IMR-90 (cell line): ENCODE measurements around the gene CPSF2. TPM values are rescaled to one million over a fixed set of nuclear protein-coding genes. Genes with fewer than 3 reads are reported as not detected.

Source experiments
- ATAC-seq: fragments of 200-7000 bp; cut with Tn5 transposase; 2 replicates; pipeline ENCODE4 v1.9.1; 2020; ENCODE audit warnings: low read depth, mild to moderate bottlenecking, moderate library complexity
- BruUV-seq: library from RNA; stranded (reverse); fragments of 400-500 nt; replicated peaks from 2 replicates; lab custom pipeline; 2021; lab: Mats Ljungman, UMichigan
- CTCF ChIA-PET: fragments of 300-600 bp; formaldehyde crosslinking; extraction: SDS; loops from one replicate; lab custom pipeline; 2021; ENCODE audit warnings: antibody characterized with exemption; lab: Yijun Ruan, JAX
- POLR2A ChIA-PET: fragments of 300-600 bp; sonication (Branson Sonifier 250); formaldehyde crosslinking; loops from one replicate; lab custom pipeline; 2022; ENCODE audit warnings: antibody characterized with exemption; ENCODE audit not compliant: unreplicated experiment; lab: Charles Lee
- DNase-seq: peaks from one replicate; pipeline ENCODE4 v3.0.0; 2013
- H2AFZ ChIP-seq: replicated peaks from 2 replicates; pipeline ENCODE3; 2013; ENCODE audit warnings: low read length, mild to moderate bottlenecking; ENCODE audit not compliant: poor library complexity
- H2AK5ac ChIP-seq: 2 replicates; pipeline ENCODE4 v1.6.1; 2013; ENCODE audit warnings: low read depth, low read length, inconsistent platforms
- H2AK9ac ChIP-seq: replicated peaks from 2 replicates; pipeline ENCODE3; 2013; ENCODE audit warnings: mild to moderate bottlenecking, low read depth, low read length, moderate library complexity; ENCODE audit not compliant: poor library complexity
- H2BK120ac ChIP-seq: 2 replicates; pipeline ENCODE4 v1.6.1; 2013; ENCODE audit warnings: low read depth, low read length, inconsistent platforms
- H2BK15ac ChIP-seq: 3 replicates; pipeline ENCODE4 v1.6.1; 2013; ENCODE audit warnings: low read depth, low read length, inconsistent platforms
- H2BK20ac ChIP-seq: 2 replicates; pipeline ENCODE4 v1.6.1; 2013; ENCODE audit warnings: low read depth, mild to moderate bottlenecking, inconsistent platforms, low read length, moderate library complexity
- H2BK5ac ChIP-seq: 2 replicates; pipeline ENCODE4 v1.6.1; 2013; ENCODE audit warnings: mild to moderate bottlenecking, low read depth, low read length, inconsistent platforms; ENCODE audit not compliant: poor library complexity, severe bottlenecking
- H3K14ac ChIP-seq: replicated peaks from 2 replicates; pipeline ENCODE4 v1.6.1; 2013; ENCODE audit warnings: low read depth, low read length, inconsistent platforms
- H3K18ac ChIP-seq: 2 replicates; pipeline ENCODE4 v1.6.1; 2013; ENCODE audit warnings: low read depth, low read length, control low read depth
- H3K23ac ChIP-seq: 2 replicates; pipeline ENCODE4 v1.6.1; 2013; ENCODE audit warnings: low read depth, low read length, inconsistent platforms
- H3K27ac ChIP-seq: 2 replicates; pipeline ENCODE4 v1.5.1; 2013; ENCODE audit warnings: mild to moderate bottlenecking, control low read depth, low read length; ENCODE audit not compliant: insufficient read depth
- H3K27me3 ChIP-seq: 2 replicates; pipeline ENCODE4 v1.6.1; 2013; ENCODE audit warnings: low read length; ENCODE audit not compliant: control insufficient read depth, insufficient read depth
- H3K36me3 ChIP-seq: 2 replicates; pipeline ENCODE4 v1.6.1; 2013; ENCODE audit warnings: low read length, mixed read lengths; ENCODE audit not compliant: control insufficient read depth, insufficient read depth
- H3K4ac ChIP-seq: 2 replicates; pipeline ENCODE4 v1.6.1; 2013; ENCODE audit warnings: low read depth, low read length, inconsistent platforms
- H3K4me1 ChIP-seq: 2 replicates; pipeline ENCODE4 v1.6.1; 2013; ENCODE audit warnings: low read length, mixed read lengths; ENCODE audit not compliant: control insufficient read depth, insufficient read depth
- H3K4me2 ChIP-seq: 2 replicates; pipeline ENCODE4 v1.6.1; 2013; ENCODE audit warnings: low read depth, mild to moderate bottlenecking, control low read depth, low read length, moderate library complexity
- H3K4me3 ChIP-seq: 2 replicates; pipeline ENCODE4 v1.5.1; 2013; ENCODE audit warnings: low read depth, mild to moderate bottlenecking, control low read depth, low read length, moderate library complexity; ENCODE audit not compliant: insufficient read depth
- H3K56ac ChIP-seq: 2 replicates; pipeline ENCODE4 v1.6.1; 2013; ENCODE audit warnings: low read length, inconsistent platforms; ENCODE audit not compliant: insufficient read depth; ENCODE audit errors: extremely low read depth
- H3K79me1 ChIP-seq, 2 experiments: 2 replicates each; pipeline ENCODE4 v1.6.1; 2013; ENCODE audit warnings: low read length in 2 of 2, inconsistent platforms in 1 of 2, low read depth in 1 of 2
- H3K9ac ChIP-seq: 2 replicates; pipeline ENCODE4 v1.6.1; 2013; ENCODE audit warnings: low read depth, low read length, control low read depth
- H3K9me1 ChIP-seq: 2 replicates; pipeline ENCODE4 v1.6.1; 2013; ENCODE audit warnings: low read length, inconsistent platforms; ENCODE audit not compliant: insufficient read depth
- H3K9me3 ChIP-seq: 2 replicates; pipeline ENCODE4 v1.6.1; 2013; ENCODE audit warnings: low read length; ENCODE audit not compliant: control insufficient read depth, insufficient read depth
- H4K20me1 ChIP-seq: 2 replicates; pipeline ENCODE4 v1.6.1; 2013; ENCODE audit warnings: low read length, inconsistent platforms; ENCODE audit not compliant: insufficient read depth
- H4K5ac ChIP-seq: 2 replicates; pipeline ENCODE4 v1.6.1; 2013; ENCODE audit warnings: mild to moderate bottlenecking, low read depth, low read length, control low read depth
- H4K8ac ChIP-seq, 2 experiments: 2 replicates each; pipeline ENCODE4 v1.6.1; 2013; ENCODE audit warnings: low read depth in 2 of 2, low read length in 2 of 2, control low read depth in 1 of 2, inconsistent platforms in 1 of 2
- H4K91ac ChIP-seq: 2 replicates; pipeline ENCODE4 v1.6.1; 2013; ENCODE audit warnings: low read depth, low read length, inconsistent platforms; ENCODE audit not compliant: insufficient read depth
- BHLHE40 ChIP-seq: fragments of 150-350 bp; IDR thresholded peaks from 2 replicates; pipeline ENCODE4 v1.6.1; 2016; ENCODE audit warnings: mild to moderate bottlenecking, low read depth, low read length
- CHD1 ChIP-seq: IDR thresholded peaks from 2 replicates; pipeline ENCODE4 v1.6.1; 2012; ENCODE audit warnings: low read depth, low read length, improper control_type of control experiment
- POLR2A ChIP-seq: IDR thresholded peaks from 2 replicates; pipeline ENCODE4 v1.6.1; 2012; ENCODE audit warnings: mild to moderate bottlenecking, low read depth, low read length
- RAD21 ChIP-seq: IDR thresholded peaks from 2 replicates; pipeline ENCODE4 v1.6.1; 2012; ENCODE audit warnings: low read length, improper control_type of control experiment
- RFX5 ChIP-seq: IDR thresholded peaks from 2 replicates; pipeline ENCODE4 v1.8.0; 2012; ENCODE audit warnings: low read depth, mild to moderate bottlenecking, low read length, moderate library complexity
- WGBS, 2 experiments: methylation state at CpG; one replicate each; pipeline versions ENCODE4 v1.1.5 to v1.1.7; 2013; ENCODE audit warnings: missing lambda C conversion rate in 2 of 2; ENCODE audit not compliant: insufficient read length in 1 of 2; ENCODE audit errors: extremely low coverage in 2 of 2; 5-methylcytosine and 5-hydroxymethylcytosine counted together
- dilution Hi-C: fragments of 300-500 bp; cut with HindIII; formaldehyde crosslinking; loops from one replicate; pipeline ENCODE4 v1.14.3; 2018; ENCODE audit warnings: low sequenced_read_pairs; ENCODE audit not compliant: unreplicated experiment
- in situ Hi-C: fragments of 300-500 bp; cut with MboI; formaldehyde crosslinking; loops from 3 replicates; pipeline ENCODE4 v1.14.3; 2019; ENCODE audit warnings: low sequenced_read_pairs, inconsistent platforms, mixed read lengths
- intact Hi-C: fragments of 100-400 bp; cut with micrococcal nuclease; formaldehyde crosslinking; loops from 2 replicates; pipeline ENCODE4 v1.10.0; 2022
- polyA plus RNA-seq, 3 experiments: library from polyadenylated mRNA; depleted of rRNA; stranded (reverse); fragments of >200 nt; gene quantifications; 2 replicates each; pipeline ENCODE4 v1.2.3, GENCODE V29; 2012; ENCODE audit warnings: low replicate concordance in 1 of 3
- total RNA-seq: library from RNA; depleted of rRNA; stranded (reverse); fragments of >200 nt; gene quantifications from 2 replicates; pipeline ENCODE4 v1.2.3, GENCODE V29; 2012
- TF ChIP-seq, protein P1 (sequence below): conservative IDR thresholded peaks from 2 replicates; pipeline ENCODE4 v1.5.1; 2012; ENCODE audit warnings: mild to moderate bottlenecking, low read depth, low read length, improper control_type of control experiment

The CPSF2 gene
- total and polyA plus RNA-seq, 2 of the 4 experiments (the other 2 are of a cell fraction) = 18.5 to 30.6 TPM

DNA sequence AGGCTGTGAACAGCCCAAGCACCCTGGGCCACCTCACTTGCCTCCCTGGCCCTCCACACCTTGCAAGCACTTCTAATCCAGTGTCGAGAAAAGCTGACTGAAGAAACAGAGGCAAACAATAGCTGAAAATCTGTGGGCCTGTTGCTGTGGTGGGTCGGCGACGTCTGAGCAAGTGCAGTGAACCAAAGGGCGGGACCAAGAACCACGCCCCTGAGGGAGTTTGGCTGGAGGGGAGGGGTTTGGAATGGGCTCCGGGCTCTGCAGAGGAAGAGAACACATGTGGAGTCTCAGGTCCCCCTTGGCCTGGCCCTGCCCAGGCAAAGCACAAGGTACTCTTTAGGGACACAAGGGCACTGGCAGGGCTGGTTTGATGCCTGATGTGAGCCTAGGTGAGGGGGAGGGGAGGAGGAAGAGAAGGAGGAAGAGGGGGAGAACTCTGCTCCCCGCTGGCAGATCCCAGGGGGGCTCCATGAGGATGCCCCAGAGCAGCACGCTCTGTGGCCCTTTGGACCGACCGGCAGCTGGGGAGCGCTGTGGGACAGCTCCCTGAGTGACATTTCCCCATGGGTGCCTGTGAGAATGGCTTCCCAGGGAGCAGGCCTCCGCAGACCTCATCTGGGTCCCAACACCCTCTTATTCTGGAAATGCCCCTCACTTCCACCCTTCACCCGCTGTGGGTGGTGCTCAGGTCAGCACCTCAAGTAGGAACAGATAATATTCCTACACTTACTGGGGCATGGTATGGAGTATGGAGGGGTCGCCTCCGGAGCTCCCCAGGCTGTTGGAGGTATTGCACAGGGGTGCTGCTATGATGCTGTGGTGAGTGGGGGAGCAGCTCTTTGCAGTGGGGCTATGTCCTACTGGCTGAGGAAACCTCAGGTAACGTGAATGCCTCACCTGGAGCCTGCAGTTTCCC lies 85.5 kb downstream of the CPSF2 start:
- BruUV-seq = no TSS peak
- dilution Hi-C loops (no loop called here), intact Hi-C loops (no loop called here), in situ Hi-C loops (no loop called here)
- Histone ChIP-seq H2AK9ac (no peak overlapping the region), H3K4me2 (no peak overlapping the region), H3K56ac (no peak overlapping the region), H3K4ac (no peak overlapping the region), H3K18ac (no peak overlapping the region), H2BK5ac (no peak overlapping the region), H3K9ac (no peak overlapping the region), H3K79me1 (no peaks in the 10 kb centered on the region), H2AK5ac (no peak overlapping the region), H4K91ac (no peak overlapping the region), H2BK15ac (no peak overlapping the region), H3K23ac (no peak overlapping the region), H4K5ac (no peak overlapping the region), H3K9me1 (no peaks in the 10 kb centered on the region), H4K8ac (no peak overlapping the region), H3K9me3 (no peaks in the 10 kb centered on the region), H3K36me3 (no peaks in the 10 kb centered on the region), H2BK20ac (no peak overlapping the region), H3K4me3 (no peak overlapping the region), H4K20me1 (no peaks in the 10 kb centered on the region), H2BK120ac (no peak overlapping the region), H3K14ac (no peak overlapping the region), H3K27ac (no peak overlapping the region), H2AFZ (peak overlapping the region; percentile 32), H3K4me1 (no peaks in the 10 kb centered on the region), H3K27me3 (peaks cover 9% of the 10 kb centered on the region)
- DNase-seq (no peak), ATAC-seq (no peak)
- CTCF ChIA-PET = no interaction called here
- TF ChIP-seq RFX5 (no peak), RAD21 (no peak), POLR2A (no peak), BHLHE40 (no peak), CHD1 (no peak)
- TF ChIP-seq, protein P1, sequence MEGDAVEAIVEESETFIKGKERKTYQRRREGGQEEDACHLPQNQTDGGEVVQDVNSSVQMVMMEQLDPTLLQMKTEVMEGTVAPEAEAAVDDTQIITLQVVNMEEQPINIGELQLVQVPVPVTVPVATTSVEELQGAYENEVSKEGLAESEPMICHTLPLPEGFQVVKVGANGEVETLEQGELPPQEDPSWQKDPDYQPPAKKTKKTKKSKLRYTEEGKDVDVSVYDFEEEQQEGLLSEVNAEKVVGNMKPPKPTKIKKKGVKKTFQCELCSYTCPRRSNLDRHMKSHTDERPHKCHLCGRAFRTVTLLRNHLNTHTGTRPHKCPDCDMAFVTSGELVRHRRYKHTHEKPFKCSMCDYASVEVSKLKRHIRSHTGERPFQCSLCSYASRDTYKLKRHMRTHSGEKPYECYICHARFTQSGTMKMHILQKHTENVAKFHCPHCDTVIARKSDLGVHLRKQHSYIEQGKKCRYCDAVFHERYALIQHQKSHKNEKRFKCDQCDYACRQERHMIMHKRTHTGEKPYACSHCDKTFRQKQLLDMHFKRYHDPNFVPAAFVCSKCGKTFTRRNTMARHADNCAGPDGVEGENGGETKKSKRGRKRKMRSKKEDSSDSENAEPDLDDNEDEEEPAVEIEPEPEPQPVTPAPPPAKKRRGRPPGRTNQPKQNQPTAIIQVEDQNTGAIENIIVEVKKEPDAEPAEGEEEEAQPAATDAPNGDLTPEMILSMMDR = no peak
- POLR2A ChIA-PET = no interaction called here
- 12% methylated on average over 3 of the region's 17 CpGs; no CpG with 5 or more reads in 1 of the 2 experiments for WGBS, 2 experiments
